Psoas muscle (tissue), 8 donors: ENCODE measurements around the gene MAP7. TPM values are rescaled to one million over a fixed set of nuclear protein-coding genes. Genes with fewer than 3 reads are reported as not detected.
"Not testable (repeated sequence)": the region's sequence is repeated elsewhere in the genome, so short reads cannot be mapped to it uniquely, and the experiment has no call there.

Experiments used
- ATAC-seq, 4 donors: fragments of 200-7000 bp; cut with Tn5 transposase; one replicate each; pipeline ENCODE4 v1.9.1; 2020; ENCODE audit warnings: moderate library complexity in 3 of 4, mild to moderate bottlenecking in 2 of 4
- DNase-seq, 2 donors: peaks; one replicate each; pipeline ENCODE4 v3.0.0-alpha.2; 2020
- H3K27ac ChIP-seq: fragments of 200-600 bp; one replicate; pipeline ENCODE4 v1.8.0; 2022
- H3K27me3 ChIP-seq, 3 donors: fragments of 200-600 bp in 1 of 3; one replicate each; pipeline versions ENCODE4 v1.6.1 to v1.8.0; 2013 to 2022; ENCODE audit warnings: low read length in 2 of 3, mild to moderate bottlenecking in 2 of 3, moderate library complexity in 1 of 3; ENCODE audit not compliant: insufficient read depth in 3 of 3
- H3K36me3 ChIP-seq, 2 donors: fragments of 200-600 bp in 1 of 2; one replicate each; pipeline versions ENCODE4 v1.6.1 to v1.8.0; 2013 to 2022; ENCODE audit warnings: low read depth in 1 of 2, mild to moderate bottlenecking in 1 of 2, moderate library complexity in 1 of 2; ENCODE audit not compliant: insufficient read depth in 1 of 2
- H3K4me1 ChIP-seq: fragments of 200-600 bp; one replicate; pipeline ENCODE4 v1.8.0; 2022
- H3K4me3 ChIP-seq: fragments of 200-600 bp; one replicate; pipeline ENCODE4 v1.8.0; 2022; ENCODE audit warnings: mild to moderate bottlenecking
- H3K9me3 ChIP-seq: fragments of 200-600 bp; one replicate; pipeline ENCODE4 v1.8.0; 2022
- whole genome bisulfite sequencing, 3 donors: extraction: QIAGEN DNeasy Blood & Tissue Kit; methylation state at CpG; one replicate each; pipeline versions ENCODE4 v1.1.6 to v1.1.7; 2013; 5-methylcytosine and 5-hydroxymethylcytosine counted together
- intact Hi-C, 2 donors: fragments of 100-400 bp; cut with DNase I; formaldehyde crosslinking; loops; one replicate each; pipeline versions ENCODE4 v1.11.0 to v1.14.2; 2022
- polyA plus RNA-seq, 3 donors: library from polyadenylated mRNA; stranded (reverse); fragments of 200-250 nt; gene quantifications; one replicate each; pipeline ENCODE4 v1.2.3, GENCODE V29; 2013
- total RNA-seq, 4 donors: library from RNA; stranded (reverse); fragmentation: NEBNext Ultra II Directional in 2 of 4; extraction: Animal tissue kit (Norgen Biotek cat#: 25700) in 2 of 4; gene quantifications; one replicate each; pipeline versions ENCODE4 v1.2.1 to v1.2.4, GENCODE V29; 2021 to 2023
- TF ChIP-seq, protein P1 (sequence below): fragments of 200-600 bp; IDR thresholded peaks from one replicate; pipeline ENCODE4 v1.8.0; 2022; ENCODE audit warnings: antibody characterized with exemption
- donor health status: healthy with polysubstance abuse.
- donor health status: DM: no; HTN: no; CAD: no; lungs with moderate emphysema.
- donor health status: Bipolar disorder and iron deficiency.
- donor health status: healthy.
- donor health status: DM: yes; HTN: yes; CAD: no.
- donor health status: DM: no; HTN: no; CAD: no.
- donor health status: DM: no; HTN: no; CAD: no.
- donor health status: DM: yes; HTN: yes; CAD: no.

MAP7 gene
- total and polyA plus RNA-seq, 7 donors, result 0.10 to 0.94 (median 0.32) TPM

- Histone ChIP-seq H3K36me3 (no peaks in the 10 kb centered on the region), H3K9me3 (no peaks in the 10 kb centered on the region), H3K4me3 (no peak overlapping the region), H3K27ac (no peak overlapping the region), H3K4me1 (no peaks in the 10 kb centered on the region), H3K27me3 (no peaks in the 10 kb centered on the region)
- no peak for DNase-seq
- WGBS, 3 donors, result 85 to 87% (median 86%) methylated on average over 9 of the region's 9 CpGs
- intact Hi-C loops, result no loop called here
- ATAC-seq, result no peak
- TF ChIP-seq, protein P1, sequence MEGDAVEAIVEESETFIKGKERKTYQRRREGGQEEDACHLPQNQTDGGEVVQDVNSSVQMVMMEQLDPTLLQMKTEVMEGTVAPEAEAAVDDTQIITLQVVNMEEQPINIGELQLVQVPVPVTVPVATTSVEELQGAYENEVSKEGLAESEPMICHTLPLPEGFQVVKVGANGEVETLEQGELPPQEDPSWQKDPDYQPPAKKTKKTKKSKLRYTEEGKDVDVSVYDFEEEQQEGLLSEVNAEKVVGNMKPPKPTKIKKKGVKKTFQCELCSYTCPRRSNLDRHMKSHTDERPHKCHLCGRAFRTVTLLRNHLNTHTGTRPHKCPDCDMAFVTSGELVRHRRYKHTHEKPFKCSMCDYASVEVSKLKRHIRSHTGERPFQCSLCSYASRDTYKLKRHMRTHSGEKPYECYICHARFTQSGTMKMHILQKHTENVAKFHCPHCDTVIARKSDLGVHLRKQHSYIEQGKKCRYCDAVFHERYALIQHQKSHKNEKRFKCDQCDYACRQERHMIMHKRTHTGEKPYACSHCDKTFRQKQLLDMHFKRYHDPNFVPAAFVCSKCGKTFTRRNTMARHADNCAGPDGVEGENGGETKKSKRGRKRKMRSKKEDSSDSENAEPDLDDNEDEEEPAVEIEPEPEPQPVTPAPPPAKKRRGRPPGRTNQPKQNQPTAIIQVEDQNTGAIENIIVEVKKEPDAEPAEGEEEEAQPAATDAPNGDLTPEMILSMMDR, result no peak
Measured at GRCh38 chr6:136439514-136440190, 110.6 kb downstream of the MAP7 start.

DNA sequence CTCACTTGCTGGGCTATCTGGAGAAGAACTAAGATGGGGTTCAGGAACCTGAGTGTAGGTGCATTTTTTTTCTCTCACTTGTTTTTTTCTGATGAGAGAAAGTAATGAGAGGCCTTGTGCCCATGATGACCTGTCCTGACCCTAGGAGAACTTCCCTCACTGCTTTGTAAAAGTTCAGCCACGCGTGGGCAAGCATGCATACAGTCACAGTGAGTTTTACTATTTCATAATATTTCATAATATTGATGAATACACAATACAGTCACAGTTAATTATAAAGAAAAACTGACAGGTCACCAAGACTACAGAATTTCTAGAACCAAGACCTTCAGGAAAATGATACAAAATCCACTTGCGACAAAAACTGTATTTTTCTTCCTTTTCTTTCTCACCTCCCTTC lies 111.8 kb downstream of the MAP7 start:
- ATAC-seq (no peak), DNase-seq (no peak)
- intact Hi-C loops, result no loop called here
- H3K4me3 ChIP-seq, result no peak overlapping the region
- no peaks in the 10 kb centered on the region for H3K4me1 ChIP-seq
- TF ChIP-seq, protein P1, result no peak
- H3K36me3 ChIP-seq, result no peaks in the 10 kb centered on the region
- WGBS, 3 donors, result 55 to 69% (median 67%) methylated on average over 3 of the region's 3 CpGs
- no peaks in the 10 kb centered on the region for H3K27me3 ChIP-seq
- no peaks in the 10 kb centered on the region for H3K9me3 ChIP-seq
- no peak overlapping the region for H3K27ac ChIP-seq

DNA sequence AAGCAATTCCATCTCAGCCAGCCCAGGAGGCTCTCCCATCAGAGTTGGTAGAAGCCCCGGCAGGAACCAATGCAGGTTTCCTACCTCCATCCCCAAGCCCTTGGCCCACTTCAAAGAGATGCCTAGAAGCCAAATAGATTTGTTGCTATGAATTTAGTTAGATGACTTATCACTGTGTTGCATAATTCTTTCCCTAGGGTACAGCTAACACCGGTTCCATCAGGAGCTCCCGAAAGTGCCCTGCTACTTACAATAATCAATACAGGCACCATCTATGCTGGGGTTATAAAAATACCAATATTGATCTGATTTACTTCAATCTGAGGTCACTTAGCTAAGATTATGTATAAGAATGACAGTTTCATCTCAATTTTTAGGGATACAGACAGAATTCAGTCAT lies 113.0 kb downstream of the MAP7 start:
- WGBS, 3 donors, result 87 to 89% (median 87%) methylated on average over 3 of the region's 3 CpGs
- TF ChIP-seq, protein P1, result no peak
- Histone ChIP-seq H3K27me3 (no peaks in the 10 kb centered on the region), H3K36me3 (no peaks in the 10 kb centered on the region), H3K4me3 (no peak overlapping the region), H3K4me1 (no peaks in the 10 kb centered on the region), H3K9me3 (no peaks in the 10 kb centered on the region), H3K27ac (no peak overlapping the region)
- intact Hi-C loops, result no loop called here
- DNase-seq (no peak), ATAC-seq (no peak)

- 75 to 86% (median 78%) methylated on average over 2 of the region's 2 CpGs for WGBS, 3 donors
- DNase-seq, result no peak
- H3K27me3 ChIP-seq, result no peaks in the 10 kb centered on the region
- no peak overlapping the region for H3K27ac ChIP-seq
- no peak for ATAC-seq
- no peaks in the 10 kb centered on the region for H3K9me3 ChIP-seq
- no peaks in the 10 kb centered on the region for H3K36me3 ChIP-seq
- H3K4me3 ChIP-seq, result no peak overlapping the region
- intact Hi-C loops, result no loop called here
- no peaks in the 10 kb centered on the region for H3K4me1 ChIP-seq
- TF ChIP-seq, protein P1, result no peak
Measured at GRCh38 chr6:136435101-136435500, 115.1 kb downstream of the MAP7 start.

- 94 to 98% (median 94%) methylated on average over 5 of the region's 5 CpGs for WGBS, 3 donors
- H3K27me3 ChIP-seq, DNase-seq, H3K4me3 ChIP-seq, intact Hi-C loops, ATAC-seq, H3K27ac ChIP-seq, H3K36me3 ChIP-seq, H3K9me3 ChIP-seq, H3K4me1 ChIP-seq: not testable (repeated sequence)
Measured at GRCh38 chr6:136431306-136431705, 118.9 kb downstream of the MAP7 start.
